T-helper 2 cell treated with Interferon-gamma antibody and Interleukin-4, amounts not matched to agents 5 μg/mL and 100 μg/mL, for 36 hours (primary cell): ENCODE results near the gene GNA14.

Experiments
- DNase-seq: peaks from one replicate; pipeline ENCODE4 v3.0.0; 2021; ENCODE audit warnings: low spot score
- H3K27ac Mint-ChIP-seq: one replicate; pipeline ENCODE4 v1.8.0; 2021; ENCODE audit warnings: mild to moderate bottlenecking, mixed read lengths
- H3K27me3 Mint-ChIP-seq: one replicate; pipeline ENCODE4 v1.8.0; 2021; ENCODE audit warnings: low read depth, mixed read lengths
- H3K36me3 Mint-ChIP-seq: one replicate; pipeline ENCODE4 v1.8.0; 2021; ENCODE audit warnings: low read depth, mixed read lengths
- H3K4me1 Mint-ChIP-seq: one replicate; pipeline ENCODE4 v1.8.0; 2021; ENCODE audit warnings: low read depth, mixed read lengths
- H3K4me3 Mint-ChIP-seq: one replicate; pipeline ENCODE4 v1.8.0; 2022; ENCODE audit warnings: mild to moderate bottlenecking, moderate library complexity, mixed read lengths
- H3K9me3 Mint-ChIP-seq: one replicate; pipeline ENCODE4 v1.8.0; 2021; ENCODE audit warnings: mixed read lengths

Gene GNA14

DNA sequence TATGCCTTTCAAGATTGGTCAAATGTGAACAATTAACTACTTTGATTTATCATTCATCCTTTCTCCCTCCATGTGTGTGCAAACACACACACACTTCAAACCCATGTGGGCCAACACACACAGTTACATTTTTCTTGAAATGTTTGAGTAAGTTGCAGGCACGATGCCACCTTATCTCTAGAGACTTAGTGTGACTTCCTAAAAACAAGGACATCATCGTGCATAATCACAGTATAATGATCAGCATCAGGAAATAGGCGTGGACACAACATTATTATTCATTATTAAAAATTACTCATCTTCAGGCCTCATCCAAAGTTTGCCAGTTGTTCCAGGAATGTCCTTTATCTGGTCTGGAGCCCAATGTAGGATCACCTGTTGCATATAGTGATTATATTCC is 209.5 kb downstream of the GNA14 start:
- Mint-ChIP-seq H3K4me1 (peaks cover 3% of the 10 kb centered on the region), H3K9me3 (no peaks in the 10 kb centered on the region), H3K4me3 (no peak overlapping the region), H3K27me3 (peaks cover 2% of the 10 kb centered on the region), H3K27ac (no peak overlapping the region), H3K36me3 (no peaks in the 10 kb centered on the region)
- no peak for DNase-seq

GRCh38 chr9:77435688-77436087 is 212.4 kb downstream of the GNA14 start:
- DNase-seq: no peak
- no peak overlapping the region for H3K27ac Mint-ChIP-seq
- no peak overlapping the region for H3K4me3 Mint-ChIP-seq
- no peaks in the 10 kb centered on the region for H3K36me3 Mint-ChIP-seq
- H3K4me1 Mint-ChIP-seq: peaks cover 3% of the 10 kb centered on the region
- no peaks in the 10 kb centered on the region for H3K9me3 Mint-ChIP-seq
- no peaks in the 10 kb centered on the region for H3K27me3 Mint-ChIP-seq

DNA sequence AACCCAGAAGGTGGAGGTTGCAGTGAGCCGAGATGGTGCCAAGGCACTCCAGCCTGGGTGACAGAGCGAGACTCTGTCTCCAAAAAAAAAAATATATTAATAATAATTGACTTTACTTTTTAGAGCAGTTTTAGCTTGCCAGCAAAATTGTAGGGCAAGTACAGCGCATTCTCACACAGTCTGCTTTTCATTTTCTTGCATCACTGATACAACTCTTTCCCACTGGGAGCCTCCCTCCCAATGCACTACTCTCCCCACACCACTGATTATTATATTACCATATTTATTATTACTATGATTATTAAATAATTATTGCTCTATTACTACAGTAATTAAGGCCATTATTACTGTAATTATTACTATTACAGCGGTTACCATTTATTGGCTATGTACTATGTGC is 212.8 kb downstream of the GNA14 start:
- Mint-ChIP-seq H3K27ac (no peak overlapping the region), H3K4me1 (peaks cover 3% of the 10 kb centered on the region), H3K4me3 (no peak overlapping the region), H3K27me3 (no peaks in the 10 kb centered on the region), H3K36me3 (no peaks in the 10 kb centered on the region), H3K9me3 (no peaks in the 10 kb centered on the region)
- DNase-seq: no peak

DNA sequence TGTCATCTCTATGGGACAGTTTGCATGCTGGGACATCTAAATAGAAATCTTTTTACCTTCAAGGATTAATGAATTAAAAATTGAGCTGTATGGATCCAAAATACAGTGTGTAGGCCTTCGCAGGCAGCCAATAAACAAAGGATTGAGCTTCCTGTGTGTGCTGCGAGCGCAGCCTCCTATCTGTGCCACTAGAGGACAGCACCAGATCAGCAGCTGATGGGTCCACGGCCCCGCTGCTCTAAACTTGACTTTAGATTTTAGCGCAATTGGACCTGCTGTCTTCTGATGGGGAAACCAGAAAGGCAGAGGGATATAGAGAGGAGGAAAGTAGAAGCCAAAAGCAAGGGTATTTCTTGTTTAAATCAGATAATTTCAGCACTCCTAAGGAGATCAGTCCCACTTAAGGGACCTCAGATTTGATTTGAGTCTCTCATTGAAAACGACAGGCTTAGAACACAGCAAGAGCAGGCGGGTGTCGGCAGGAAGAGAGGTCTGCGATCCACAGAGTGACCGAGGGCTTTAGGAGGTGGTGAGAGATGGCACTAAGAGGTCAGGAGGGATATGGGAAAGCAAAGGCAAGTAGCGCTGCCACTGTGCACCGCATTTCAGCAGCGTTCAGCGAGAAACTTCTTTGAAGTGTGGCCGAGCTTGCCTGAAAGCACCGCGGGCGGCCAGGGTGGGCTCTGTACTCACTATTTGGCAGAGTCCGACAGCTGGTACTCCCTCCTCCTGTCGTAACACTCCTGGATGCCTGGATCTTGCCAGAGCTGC is 214.3 kb downstream of the GNA14 start:
- H3K27me3 Mint-ChIP-seq: no peaks in the 10 kb centered on the region
- DNase-seq: peak; percentile 27
- peaks cover 3% of the 10 kb centered on the region for H3K4me1 Mint-ChIP-seq
- no peak overlapping the region for H3K27ac Mint-ChIP-seq
- H3K9me3 Mint-ChIP-seq: no peaks in the 10 kb centered on the region
- H3K36me3 Mint-ChIP-seq: no peaks in the 10 kb centered on the region
- no peak overlapping the region for H3K4me3 Mint-ChIP-seq

DNA sequence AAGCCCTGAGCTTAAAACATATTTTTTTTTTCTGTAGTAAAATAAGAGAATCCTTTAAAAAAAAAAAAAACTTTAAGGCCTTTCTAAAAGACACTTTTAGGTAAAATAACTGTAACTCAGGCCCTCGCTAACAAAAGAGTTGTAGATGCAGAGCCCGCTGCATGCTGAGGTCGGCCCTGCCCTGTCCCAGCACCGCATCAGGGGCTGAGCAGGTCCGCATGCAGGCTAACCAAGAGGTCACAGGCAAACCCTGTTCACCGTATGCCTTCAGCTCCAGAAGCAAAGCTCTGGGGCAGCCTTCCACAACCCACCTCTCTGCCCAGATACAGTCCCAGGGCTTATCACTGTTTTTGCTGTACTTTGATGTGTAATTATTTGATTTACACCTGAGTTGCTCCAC is 216.1 kb downstream of the GNA14 start:
- H3K27me3 Mint-ChIP-seq: no peaks in the 10 kb centered on the region
- H3K27ac Mint-ChIP-seq: no peak overlapping the region
- DNase-seq: no peak
- no peaks in the 10 kb centered on the region for H3K9me3 Mint-ChIP-seq
- no peaks in the 10 kb centered on the region for H3K36me3 Mint-ChIP-seq
- peaks cover 3% of the 10 kb centered on the region for H3K4me1 Mint-ChIP-seq
- H3K4me3 Mint-ChIP-seq: no peak overlapping the region

- no peak for DNase-seq
- peaks cover 3% of the 10 kb centered on the region for H3K4me1 Mint-ChIP-seq
- H3K27me3 Mint-ChIP-seq: no peaks in the 10 kb centered on the region
- no peak overlapping the region for H3K4me3 Mint-ChIP-seq
- H3K27ac Mint-ChIP-seq: no peak overlapping the region
- H3K36me3 Mint-ChIP-seq: no peaks in the 10 kb centered on the region
- H3K9me3 Mint-ChIP-seq: no peaks in the 10 kb centered on the region
Measured at GRCh38 chr9:77429928-77430327, 218.2 kb downstream of the GNA14 start.

DNA sequence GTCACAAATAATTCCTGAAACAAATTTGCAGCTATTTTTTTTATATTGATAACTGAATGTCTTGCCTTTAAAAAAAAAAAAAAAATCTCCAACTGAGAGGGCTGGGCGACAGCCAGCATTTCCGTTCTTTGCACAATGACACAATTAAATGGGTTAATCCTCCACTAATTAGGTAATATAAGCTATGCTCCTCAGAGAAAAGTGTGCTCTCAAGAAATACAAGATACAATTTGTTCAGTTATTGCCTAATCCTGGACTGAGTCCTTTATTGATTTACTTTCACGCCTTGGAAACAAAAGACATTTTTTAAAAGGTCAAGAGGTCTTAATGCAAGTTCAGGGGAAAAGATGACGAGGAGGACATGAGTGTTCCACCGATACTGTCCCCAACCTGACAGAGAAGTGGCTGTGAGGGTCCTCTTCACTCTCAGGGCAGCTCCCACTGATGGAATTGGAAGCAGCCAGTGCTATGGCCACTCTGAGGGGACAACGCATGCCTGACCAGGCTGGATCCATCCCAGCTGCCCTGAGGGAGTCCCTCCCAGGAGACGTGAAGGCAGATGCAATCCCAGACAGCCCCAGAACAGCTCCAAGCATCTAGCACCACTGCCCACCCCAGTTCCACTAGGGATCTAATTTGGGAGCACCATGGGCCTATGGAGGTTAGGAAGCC is 220.7 kb downstream of the GNA14 start:
- DNase-seq: no peak
- no peaks in the 10 kb centered on the region for H3K9me3 Mint-ChIP-seq
- no peak overlapping the region for H3K4me3 Mint-ChIP-seq
- H3K36me3 Mint-ChIP-seq: no peaks in the 10 kb centered on the region
- no peak overlapping the region for H3K27ac Mint-ChIP-seq
- no peaks in the 10 kb centered on the region for H3K27me3 Mint-ChIP-seq
- no peaks in the 10 kb centered on the region for H3K4me1 Mint-ChIP-seq

DNA sequence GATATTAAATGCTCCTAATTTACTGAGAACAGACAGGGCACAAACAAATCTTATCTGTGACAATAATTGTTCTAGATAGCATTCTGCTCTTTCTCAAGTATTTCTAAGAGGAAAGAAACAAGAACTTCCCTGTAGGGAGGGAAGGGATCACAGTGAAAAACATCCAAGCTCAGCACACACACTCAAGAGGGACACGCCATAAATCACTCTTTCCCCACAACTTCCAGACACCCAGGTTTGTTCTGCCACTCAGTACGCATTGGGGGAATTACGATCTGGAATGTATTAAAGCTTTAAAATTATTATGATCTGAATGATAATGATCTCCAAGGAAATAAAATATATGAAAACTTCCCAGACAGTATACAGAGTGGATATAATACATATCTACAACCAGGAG is 221.4 kb downstream of the GNA14 start:
- H3K4me1 Mint-ChIP-seq: no peaks in the 10 kb centered on the region
- no peaks in the 10 kb centered on the region for H3K27me3 Mint-ChIP-seq
- H3K36me3 Mint-ChIP-seq: no peaks in the 10 kb centered on the region
- no peak for DNase-seq
- H3K4me3 Mint-ChIP-seq: no peak overlapping the region
- no peaks in the 10 kb centered on the region for H3K9me3 Mint-ChIP-seq
- no peak overlapping the region for H3K27ac Mint-ChIP-seq

DNA sequence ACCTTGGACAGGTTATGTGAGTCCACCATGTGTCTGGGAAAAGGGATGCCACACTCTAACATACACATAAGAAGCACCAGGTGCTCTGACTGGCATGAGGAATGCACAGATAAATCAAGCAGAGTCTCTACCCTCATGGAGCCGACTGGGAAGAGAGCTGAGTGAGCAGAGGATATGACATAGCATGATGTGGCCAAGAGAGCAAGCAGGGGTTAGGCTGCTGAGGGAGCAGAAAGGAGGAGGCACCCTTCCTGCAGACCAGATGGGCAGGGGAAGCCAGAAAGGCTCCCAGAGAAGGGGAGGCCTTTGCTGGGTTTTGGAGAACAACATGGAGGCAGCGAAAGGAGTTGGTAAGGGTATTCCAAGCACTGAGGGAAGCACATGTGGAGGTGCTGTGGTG is 223.1 kb downstream of the GNA14 start:
- Mint-ChIP-seq H3K27ac (no peak overlapping the region), H3K4me1 (no peaks in the 10 kb centered on the region), H3K27me3 (no peaks in the 10 kb centered on the region), H3K9me3 (no peaks in the 10 kb centered on the region), H3K36me3 (no peaks in the 10 kb centered on the region), H3K4me3 (no peak overlapping the region)
- DNase-seq: no peak

- no peak overlapping the region for H3K4me3 Mint-ChIP-seq
- H3K27me3 Mint-ChIP-seq: no peaks in the 10 kb centered on the region
Measured at GRCh38 chr9:77423841-77424240, 224.3 kb downstream of the GNA14 start.

DNA sequence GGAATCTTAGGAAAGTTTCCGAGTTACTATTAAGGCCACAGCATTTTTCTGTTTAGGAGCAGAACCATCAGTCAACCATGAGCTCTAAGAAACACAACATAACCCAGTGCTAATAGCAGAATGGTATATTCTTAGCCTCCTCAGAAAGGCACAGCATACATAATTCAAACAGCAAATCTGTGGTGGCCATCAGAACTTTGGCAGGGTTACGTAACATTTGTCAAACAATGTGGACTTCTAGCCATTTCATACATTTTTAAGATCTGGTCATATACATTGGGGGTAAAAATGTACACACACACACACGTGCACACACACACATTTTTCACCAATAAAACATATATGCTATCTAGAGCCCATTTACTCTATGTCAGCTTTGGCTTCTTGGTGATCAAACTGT is 225.2 kb downstream of the GNA14 start:
- H3K27ac Mint-ChIP-seq: no peak overlapping the region
- H3K36me3 Mint-ChIP-seq: no peaks in the 10 kb centered on the region
- no peak overlapping the region for H3K4me3 Mint-ChIP-seq
- no peaks in the 10 kb centered on the region for H3K4me1 Mint-ChIP-seq
- DNase-seq: no peak
- H3K27me3 Mint-ChIP-seq: no peaks in the 10 kb centered on the region
- H3K9me3 Mint-ChIP-seq: no peaks in the 10 kb centered on the region

More at GRCh38 chr9:77423841-77424240, 224.3 kb downstream of the GNA14 start:
- H3K9me3 Mint-ChIP-seq: no peaks in the 10 kb centered on the region
- DNase-seq: no peak
- no peaks in the 10 kb centered on the region for H3K4me1 Mint-ChIP-seq
- no peak overlapping the region for H3K27ac Mint-ChIP-seq
- no peaks in the 10 kb centered on the region for H3K36me3 Mint-ChIP-seq

GRCh38 chr9:77421506-77422265 is 226.4 kb downstream of the GNA14 start:
- Mint-ChIP-seq H3K27me3 (no peaks in the 10 kb centered on the region), H3K36me3 (no peaks in the 10 kb centered on the region), H3K27ac (no peak overlapping the region), H3K9me3 (no peaks in the 10 kb centered on the region), H3K4me3 (no peak overlapping the region), H3K4me1 (no peaks in the 10 kb centered on the region)
- DNase-seq: no peak

- no peak overlapping the region for H3K27ac Mint-ChIP-seq
- peaks cover 2% of the 10 kb centered on the region for H3K36me3 Mint-ChIP-seq
- no peaks in the 10 kb centered on the region for H3K4me1 Mint-ChIP-seq
- no peak overlapping the region for H3K4me3 Mint-ChIP-seq
- no peaks in the 10 kb centered on the region for H3K27me3 Mint-ChIP-seq
- H3K9me3 Mint-ChIP-seq: no peaks in the 10 kb centered on the region
- DNase-seq: no peak
Measured at GRCh38 chr9:77420641-77421040, 227.5 kb downstream of the GNA14 start.

GRCh38 chr9:77418226-77418625 is 229.9 kb downstream of the GNA14 start:
- no peak overlapping the region for H3K4me3 Mint-ChIP-seq
- peaks cover 2% of the 10 kb centered on the region for H3K36me3 Mint-ChIP-seq
- no peak overlapping the region for H3K27ac Mint-ChIP-seq
- H3K27me3 Mint-ChIP-seq: no peaks in the 10 kb centered on the region
- H3K9me3 Mint-ChIP-seq: no peaks in the 10 kb centered on the region
- H3K4me1 Mint-ChIP-seq: no peaks in the 10 kb centered on the region
- no peak for DNase-seq
